ENCODE measurements around the gene ADAM19. TPM values are rescaled to one million over a fixed set of nuclear protein-coding genes. Genes with fewer than 3 reads are reported as not detected.

ADAM19 gene
- total RNA-seq, 1 donor from 2014 or later = 4.9 TPM

DNA sequence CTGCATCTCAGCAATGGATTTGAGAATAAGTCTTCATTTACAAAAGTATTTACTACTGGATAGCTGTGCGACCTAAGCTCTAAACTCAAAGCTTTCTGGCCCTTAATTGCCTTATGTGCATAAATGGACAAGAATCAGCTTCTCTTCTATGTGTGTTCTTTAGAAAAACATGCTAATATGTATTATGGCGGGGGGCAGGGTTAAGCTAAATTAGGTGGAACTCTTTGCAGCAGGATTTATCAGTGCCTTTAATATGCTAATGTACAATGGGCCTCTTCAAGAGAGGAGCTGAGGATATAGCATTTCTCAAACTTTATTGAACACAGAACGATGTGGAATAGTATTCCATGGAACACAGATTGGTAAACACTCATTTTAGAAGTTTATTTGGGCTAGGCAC, 125.6 kb downstream of the ADAM19 start:
- TF ChIP-seq, protein P1, sequence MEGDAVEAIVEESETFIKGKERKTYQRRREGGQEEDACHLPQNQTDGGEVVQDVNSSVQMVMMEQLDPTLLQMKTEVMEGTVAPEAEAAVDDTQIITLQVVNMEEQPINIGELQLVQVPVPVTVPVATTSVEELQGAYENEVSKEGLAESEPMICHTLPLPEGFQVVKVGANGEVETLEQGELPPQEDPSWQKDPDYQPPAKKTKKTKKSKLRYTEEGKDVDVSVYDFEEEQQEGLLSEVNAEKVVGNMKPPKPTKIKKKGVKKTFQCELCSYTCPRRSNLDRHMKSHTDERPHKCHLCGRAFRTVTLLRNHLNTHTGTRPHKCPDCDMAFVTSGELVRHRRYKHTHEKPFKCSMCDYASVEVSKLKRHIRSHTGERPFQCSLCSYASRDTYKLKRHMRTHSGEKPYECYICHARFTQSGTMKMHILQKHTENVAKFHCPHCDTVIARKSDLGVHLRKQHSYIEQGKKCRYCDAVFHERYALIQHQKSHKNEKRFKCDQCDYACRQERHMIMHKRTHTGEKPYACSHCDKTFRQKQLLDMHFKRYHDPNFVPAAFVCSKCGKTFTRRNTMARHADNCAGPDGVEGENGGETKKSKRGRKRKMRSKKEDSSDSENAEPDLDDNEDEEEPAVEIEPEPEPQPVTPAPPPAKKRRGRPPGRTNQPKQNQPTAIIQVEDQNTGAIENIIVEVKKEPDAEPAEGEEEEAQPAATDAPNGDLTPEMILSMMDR (IDR thresholded peaks at IDR 0.05) = no peak
- no peak for TF ChIP-seq POLR2A (IDR thresholded peaks at IDR 0.05)
- no peak for TF ChIP-seq POLR2AphosphoS5 (IDR thresholded peaks at IDR 0.05; ENCODE audit: insufficient read depth in 1 of 2, low read depth in 1 of 2)
- intact Hi-C loops (cut with DNase I) = no loop called here
- Histone ChIP-seq H3K27me3 (no peaks in the 10 kb centered on the region), H3K9me3 (no peaks in the 10 kb centered on the region), H3K4me1 (peaks cover 13% of the 10 kb centered on the region), H3K27ac (no peak overlapping the region), H3K4me3 (no peak overlapping the region), H3K36me3 (no peaks in the 10 kb centered on the region)
- DNase-seq (ENCODE audit: extremely low spot score in 2 of 2) = no peak

DNA sequence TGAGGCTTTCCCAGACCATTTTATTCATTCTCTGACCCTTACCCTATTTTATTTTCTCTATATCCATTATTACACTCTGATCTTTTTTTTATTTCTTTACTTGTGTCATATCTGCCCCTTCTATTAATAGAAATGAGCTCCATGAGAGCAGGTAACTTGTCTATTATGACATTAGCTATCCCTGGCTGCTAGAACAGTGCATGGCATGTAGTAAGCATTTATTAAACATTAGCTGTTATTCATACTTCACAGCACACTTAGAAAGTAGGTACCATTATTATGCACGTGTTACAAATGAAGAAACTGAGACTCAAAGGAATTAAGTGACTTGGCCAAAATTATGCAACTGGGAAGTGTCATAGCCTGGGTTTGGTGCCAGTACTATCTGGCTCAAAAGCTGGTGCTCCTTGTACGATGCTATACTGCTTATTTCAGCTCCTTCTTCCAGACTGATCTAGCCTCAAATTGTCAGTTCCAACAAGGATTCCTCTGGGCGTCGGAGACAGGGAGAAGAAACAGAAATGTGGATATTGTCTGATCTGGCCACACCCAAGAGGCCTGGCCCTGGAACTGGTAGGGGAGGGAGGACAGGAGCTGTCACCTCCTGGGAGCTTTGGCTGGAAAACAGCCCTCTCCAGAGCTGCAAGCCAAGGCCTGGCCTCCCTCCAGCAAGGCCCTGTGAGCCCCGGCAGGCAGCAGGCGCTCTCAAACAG, 126.4 kb downstream of the ADAM19 start:
- no peak for TF ChIP-seq POLR2A (IDR thresholded peaks at IDR 0.05)
- TF ChIP-seq POLR2AphosphoS5 (IDR thresholded peaks at IDR 0.05; ENCODE audit: insufficient read depth in 1 of 2, low read depth in 1 of 2) = peak; percentile 54 to 55
- H3K4me3 ChIP-seq = no peak overlapping the region
- no peaks in the 10 kb centered on the region for H3K36me3 ChIP-seq
- peak overlapping the region; percentile 60 for H3K27ac ChIP-seq
- peak in 1 of 2 donors; percentile 91 for DNase-seq (ENCODE audit: extremely low spot score in 2 of 2)
- no peaks in the 10 kb centered on the region for H3K9me3 ChIP-seq
- H3K4me1 ChIP-seq = peaks cover 13% of the 10 kb centered on the region
- no peaks in the 10 kb centered on the region for H3K27me3 ChIP-seq
- intact Hi-C loops (cut with DNase I) = no loop called here

DNA sequence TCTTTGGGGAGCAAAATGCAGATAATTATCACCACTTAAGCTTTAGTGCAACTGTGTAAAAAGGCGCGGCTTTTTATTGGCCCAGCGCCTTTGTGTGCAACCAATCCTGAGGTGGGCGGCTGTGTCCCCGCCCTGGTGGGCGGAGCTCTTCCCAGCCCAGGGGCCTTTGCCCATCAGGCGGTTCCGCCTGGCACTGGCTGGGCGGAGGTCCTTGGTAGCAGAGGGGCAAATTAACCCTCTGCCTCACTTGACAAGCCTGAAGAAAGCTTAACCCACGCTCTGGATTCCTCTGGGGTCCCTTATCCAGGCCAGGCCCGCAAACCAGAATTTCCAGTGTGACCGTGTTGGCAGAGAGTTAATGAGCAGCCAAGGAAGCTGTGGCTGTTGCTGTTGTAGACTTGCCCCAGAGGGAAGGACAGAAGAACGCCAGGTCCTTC, 128.4 kb downstream of the ADAM19 start:
- no peak overlapping the region for H3K4me3 ChIP-seq
- no peak overlapping the region for H3K27ac ChIP-seq
- TF ChIP-seq, protein P1 (IDR thresholded peaks at IDR 0.05) = no peak
- no peak for TF ChIP-seq POLR2A (IDR thresholded peaks at IDR 0.05)
- TF ChIP-seq POLR2AphosphoS5 (IDR thresholded peaks at IDR 0.05; ENCODE audit: insufficient read depth in 1 of 2, low read depth in 1 of 2) = no peak
- no peaks in the 10 kb centered on the region for H3K27me3 ChIP-seq
- H3K9me3 ChIP-seq = no peaks in the 10 kb centered on the region
- DNase-seq (ENCODE audit: extremely low spot score in 2 of 2) = no peak
- intact Hi-C loops (cut with DNase I) = no loop called here
- H3K36me3 ChIP-seq = no peaks in the 10 kb centered on the region
- H3K4me1 ChIP-seq = peaks cover 13% of the 10 kb centered on the region

DNA sequence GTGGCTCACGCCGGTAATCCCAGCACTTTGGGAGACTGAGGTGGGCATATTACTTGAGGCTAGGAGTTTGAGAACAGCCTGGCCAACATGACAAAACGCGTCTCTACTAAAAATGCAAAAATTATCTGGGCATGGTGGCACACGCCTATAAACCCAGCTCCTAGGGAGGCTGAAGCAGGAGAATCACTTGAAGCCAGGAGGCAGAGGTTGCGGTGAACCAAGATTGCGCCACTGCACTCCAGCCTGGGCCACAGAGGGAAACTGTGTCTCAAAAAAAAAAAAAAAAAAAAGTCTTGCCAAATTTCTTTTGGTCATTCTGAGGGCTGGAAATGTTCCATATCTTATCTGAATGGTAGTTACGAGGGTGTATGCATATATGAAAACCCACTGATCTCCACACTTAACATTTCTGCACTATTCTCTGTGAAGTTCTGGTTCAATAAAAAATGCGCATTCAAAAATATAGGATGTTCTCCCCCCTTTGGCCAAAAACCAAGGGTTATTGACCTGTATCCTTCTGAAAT, 129.1 kb downstream of the ADAM19 start:
- peaks cover 13% of the 10 kb centered on the region for H3K4me1 ChIP-seq
- intact Hi-C loops (cut with DNase I) = no loop called here
- no peak overlapping the region for H3K4me3 ChIP-seq
- H3K9me3 ChIP-seq = no peaks in the 10 kb centered on the region
- no peak overlapping the region for H3K27ac ChIP-seq
- DNase-seq (ENCODE audit: extremely low spot score in 2 of 2) = no peak
- TF ChIP-seq POLR2AphosphoS5 (IDR thresholded peaks at IDR 0.05; ENCODE audit: insufficient read depth in 1 of 2, low read depth in 1 of 2) (no peak), POLR2A (IDR thresholded peaks at IDR 0.05) (no peak)
- TF ChIP-seq, protein P1 (IDR thresholded peaks at IDR 0.05) = no peak
- no peaks in the 10 kb centered on the region for H3K36me3 ChIP-seq
- H3K27me3 ChIP-seq = no peaks in the 10 kb centered on the region

DNA sequence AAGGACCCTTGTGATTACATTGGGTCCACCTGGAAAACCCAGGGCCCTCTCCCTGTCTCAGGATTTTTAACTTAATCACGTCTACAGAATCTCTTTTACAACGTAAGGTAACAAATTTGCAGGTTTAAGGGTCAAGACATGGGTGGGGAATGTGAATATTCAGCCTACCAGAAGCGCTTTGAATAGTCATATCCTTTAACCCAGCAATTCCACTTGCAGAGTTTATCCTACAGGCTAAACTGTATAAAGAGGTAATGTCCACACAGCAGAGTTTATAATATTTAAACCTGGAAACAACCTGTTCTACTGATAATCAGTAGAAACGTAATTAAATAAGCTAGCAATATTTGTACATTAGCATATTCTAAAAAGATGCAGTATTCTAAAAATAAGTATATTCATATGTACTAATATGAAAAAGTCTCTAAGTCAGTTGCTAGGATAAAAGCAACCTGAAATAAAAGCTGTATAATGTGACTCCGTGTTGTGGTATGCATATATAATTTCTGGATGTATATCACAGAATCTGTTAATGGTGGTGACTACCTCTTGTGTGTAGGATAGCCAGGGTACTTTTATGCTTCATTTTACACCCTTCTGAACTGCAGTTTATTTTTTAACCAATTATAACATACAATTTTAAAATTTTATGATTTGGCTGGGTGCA, 129.7 kb downstream of the ADAM19 start:
- Histone ChIP-seq H3K9me3 (no peaks in the 10 kb centered on the region), H3K4me1 (peaks cover 13% of the 10 kb centered on the region), H3K36me3 (no peaks in the 10 kb centered on the region), H3K27ac (no peak overlapping the region), H3K27me3 (no peaks in the 10 kb centered on the region), H3K4me3 (no peak overlapping the region)
- intact Hi-C loops (cut with DNase I) = no loop called here
- TF ChIP-seq, protein P1 (IDR thresholded peaks at IDR 0.05) = no peak
- DNase-seq (ENCODE audit: extremely low spot score in 2 of 2) = no peak
